Measurements from ENCODE around the gene LRRC7. TPM values are rescaled to one million over a fixed set of nuclear protein-coding genes. Genes with fewer than 3 reads are reported as not detected.

The LRRC7 gene
- total and polyA plus RNA-seq, 4 donors: 6.1 TPM; not detected in 3

DNA sequence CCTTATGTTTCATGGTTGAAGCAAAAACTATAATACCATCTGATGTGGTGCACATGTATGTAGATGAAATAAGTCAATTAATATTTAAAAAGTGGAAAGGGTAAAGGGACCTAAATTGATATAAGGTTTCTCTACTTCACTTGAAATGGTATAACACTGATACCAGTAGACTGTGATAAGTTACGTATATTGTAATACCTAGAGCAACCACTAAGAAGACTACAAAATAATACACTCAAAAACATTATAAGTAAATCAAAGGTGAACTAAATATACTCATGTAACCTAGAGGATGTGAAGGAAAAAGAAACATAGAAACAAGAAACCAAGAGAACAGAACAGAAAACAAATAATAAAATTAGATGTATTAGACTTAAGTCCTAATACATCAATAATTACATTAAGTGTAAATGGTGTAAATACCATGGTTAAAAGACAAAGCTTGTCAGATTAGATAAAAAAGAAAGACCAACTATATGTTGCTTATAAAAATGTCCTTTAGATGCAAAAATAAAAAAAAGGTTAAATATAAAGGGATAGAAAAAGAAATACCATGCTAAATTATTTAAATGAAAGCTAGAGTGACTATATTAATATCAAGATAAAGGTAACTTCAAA, 118.8 kb downstream of the LRRC7 start:
- no peaks in the 10 kb centered on the region for H3K4me1 ChIP-seq (ENCODE audit: control insufficient read depth in 5 of 5, insufficient read depth in 5 of 5, low read length in 5 of 5)
- ATAC-seq (ENCODE audit: insufficient read depth, low FRiP score): no peak
- WGBS, 2 donors: 91 to 100% methylated on average over 1 of the region's 1 CpG
- H3K9me3 ChIP-seq (ENCODE audit: control insufficient read depth in 4 of 4, insufficient read depth in 3 of 4, low read length in 3 of 4): no peaks in the 10 kb centered on the region
- TF ChIP-seq, protein P1, sequence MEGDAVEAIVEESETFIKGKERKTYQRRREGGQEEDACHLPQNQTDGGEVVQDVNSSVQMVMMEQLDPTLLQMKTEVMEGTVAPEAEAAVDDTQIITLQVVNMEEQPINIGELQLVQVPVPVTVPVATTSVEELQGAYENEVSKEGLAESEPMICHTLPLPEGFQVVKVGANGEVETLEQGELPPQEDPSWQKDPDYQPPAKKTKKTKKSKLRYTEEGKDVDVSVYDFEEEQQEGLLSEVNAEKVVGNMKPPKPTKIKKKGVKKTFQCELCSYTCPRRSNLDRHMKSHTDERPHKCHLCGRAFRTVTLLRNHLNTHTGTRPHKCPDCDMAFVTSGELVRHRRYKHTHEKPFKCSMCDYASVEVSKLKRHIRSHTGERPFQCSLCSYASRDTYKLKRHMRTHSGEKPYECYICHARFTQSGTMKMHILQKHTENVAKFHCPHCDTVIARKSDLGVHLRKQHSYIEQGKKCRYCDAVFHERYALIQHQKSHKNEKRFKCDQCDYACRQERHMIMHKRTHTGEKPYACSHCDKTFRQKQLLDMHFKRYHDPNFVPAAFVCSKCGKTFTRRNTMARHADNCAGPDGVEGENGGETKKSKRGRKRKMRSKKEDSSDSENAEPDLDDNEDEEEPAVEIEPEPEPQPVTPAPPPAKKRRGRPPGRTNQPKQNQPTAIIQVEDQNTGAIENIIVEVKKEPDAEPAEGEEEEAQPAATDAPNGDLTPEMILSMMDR (IDR thresholded peaks at IDR 0.05; ENCODE audit: control extremely low read depth, extremely low read depth): no peak
- H3K27me3 ChIP-seq (ENCODE audit: control insufficient read depth in 3 of 3, insufficient read depth in 3 of 3, low read length in 2 of 3): no peaks in the 10 kb centered on the region
- DNase-seq: no peak
- H3K4me3 ChIP-seq: no peak overlapping the region
- H3K36me3 ChIP-seq (ENCODE audit: control insufficient read depth in 4 of 4, insufficient read depth in 4 of 4, low read length in 4 of 4): no peaks in the 10 kb centered on the region
- no peak overlapping the region for H3K9ac ChIP-seq (ENCODE audit: insufficient read depth in 1 of 2, low read length in 2 of 2)
- no peak overlapping the region for H3K27ac ChIP-seq (ENCODE audit: low read depth in 1 of 2, low read length in 1 of 2)

- Histone ChIP-seq H3K36me3 (ENCODE audit: control insufficient read depth in 4 of 4, insufficient read depth in 4 of 4, low read length in 4 of 4) (no peaks in the 10 kb centered on the region), H3K27me3 (ENCODE audit: control insufficient read depth in 3 of 3, insufficient read depth in 3 of 3, low read length in 2 of 3) (no peaks in the 10 kb centered on the region), H3K4me1 (ENCODE audit: control insufficient read depth in 5 of 5, insufficient read depth in 5 of 5, low read length in 5 of 5) (no peaks in the 10 kb centered on the region), H3K9ac (ENCODE audit: insufficient read depth in 1 of 2, low read length in 2 of 2) (no peak overlapping the region), H3K27ac (ENCODE audit: low read depth in 1 of 2, low read length in 1 of 2) (no peak overlapping the region), H3K4me3 (no peak overlapping the region), H3K9me3 (ENCODE audit: control insufficient read depth in 4 of 4, insufficient read depth in 3 of 4, low read length in 3 of 4) (no peaks in the 10 kb centered on the region)
- DNase-seq (no peak), ATAC-seq (ENCODE audit: insufficient read depth, low FRiP score) (no peak)
- TF ChIP-seq, protein P1 (IDR thresholded peaks at IDR 0.05; ENCODE audit: control extremely low read depth, extremely low read depth): no peak
- WGBS, 2 donors: 49 to 63% methylated on average over 2 of the region's 2 CpGs
Measured at GRCh38 chr1:69688193-69688592, 120.5 kb downstream of the LRRC7 start.

GRCh38 chr1:69691179-69691578, 123.5 kb downstream of the LRRC7 start:
- Histone ChIP-seq H3K36me3 (ENCODE audit: control insufficient read depth in 4 of 4, insufficient read depth in 4 of 4, low read length in 4 of 4) (no peaks in the 10 kb centered on the region), H3K9ac (ENCODE audit: insufficient read depth in 1 of 2, low read length in 2 of 2) (no peak overlapping the region), H3K4me3 (no peak overlapping the region), H3K4me1 (ENCODE audit: control insufficient read depth in 5 of 5, insufficient read depth in 5 of 5, low read length in 5 of 5) (no peaks in the 10 kb centered on the region), H3K27ac (ENCODE audit: low read depth in 1 of 2, low read length in 1 of 2) (no peak overlapping the region), H3K9me3 (ENCODE audit: control insufficient read depth in 4 of 4, insufficient read depth in 3 of 4, low read length in 3 of 4) (peaks cover 0 to 3% (median 1%) of the 10 kb centered on the region in 4 donors), H3K27me3 (ENCODE audit: control insufficient read depth in 3 of 3, insufficient read depth in 3 of 3, low read length in 2 of 3) (no peaks in the 10 kb centered on the region)
- WGBS, 2 donors: 69 to 79% methylated on average over 3 of the region's 3 CpGs
- DNase-seq (no peak), ATAC-seq (ENCODE audit: insufficient read depth, low FRiP score) (no peak)
- TF ChIP-seq, protein P1 (IDR thresholded peaks at IDR 0.05; ENCODE audit: control extremely low read depth, extremely low read depth): no peak

Data from lung (tissue), 12 donors.